DOHH2 (cell line): ENCODE measurements around the gene DMD.

ENCODE experiments used
- CTCF ChIP-seq: fragments of 200-600 bp; sonication (generic); IDR thresholded peaks from one replicate; pipeline ENCODE4 v1.5.1; 2014; ENCODE audit warnings: antibody characterized with exemption, mild to moderate bottlenecking, low read depth, low read length; ENCODE audit not compliant: poor library complexity, severe bottlenecking
- EZH2phosphoT487 ChIP-seq: fragments of 200-600 bp; sonication (generic); IDR thresholded peaks from 2 replicates; pipeline ENCODE4 v1.6.1; 2017; ENCODE audit warnings: borderline replicate concordance, mild to moderate bottlenecking, antibody characterized with exemption, low read length, moderate library complexity, mixed read lengths

GRCh38 chrX:32571579-32571978 is 639.8 kb downstream of the DMD start:
- TF ChIP-seq CTCF (no peak), EZH2phosphoT487 (no peak)
